NCI-H526 (cell line): ENCODE data around the gene BRPF1.
A peak's percentile ranks its signal among the peaks of the same experiment; 100 is the strongest.

ENCODE experiments used
- DNase-seq, 2 experiments: peaks; one replicate each; lab custom pipeline; 2025; lab: John Stamatoyannopoulos, UW

BRPF1 gene, protein sequence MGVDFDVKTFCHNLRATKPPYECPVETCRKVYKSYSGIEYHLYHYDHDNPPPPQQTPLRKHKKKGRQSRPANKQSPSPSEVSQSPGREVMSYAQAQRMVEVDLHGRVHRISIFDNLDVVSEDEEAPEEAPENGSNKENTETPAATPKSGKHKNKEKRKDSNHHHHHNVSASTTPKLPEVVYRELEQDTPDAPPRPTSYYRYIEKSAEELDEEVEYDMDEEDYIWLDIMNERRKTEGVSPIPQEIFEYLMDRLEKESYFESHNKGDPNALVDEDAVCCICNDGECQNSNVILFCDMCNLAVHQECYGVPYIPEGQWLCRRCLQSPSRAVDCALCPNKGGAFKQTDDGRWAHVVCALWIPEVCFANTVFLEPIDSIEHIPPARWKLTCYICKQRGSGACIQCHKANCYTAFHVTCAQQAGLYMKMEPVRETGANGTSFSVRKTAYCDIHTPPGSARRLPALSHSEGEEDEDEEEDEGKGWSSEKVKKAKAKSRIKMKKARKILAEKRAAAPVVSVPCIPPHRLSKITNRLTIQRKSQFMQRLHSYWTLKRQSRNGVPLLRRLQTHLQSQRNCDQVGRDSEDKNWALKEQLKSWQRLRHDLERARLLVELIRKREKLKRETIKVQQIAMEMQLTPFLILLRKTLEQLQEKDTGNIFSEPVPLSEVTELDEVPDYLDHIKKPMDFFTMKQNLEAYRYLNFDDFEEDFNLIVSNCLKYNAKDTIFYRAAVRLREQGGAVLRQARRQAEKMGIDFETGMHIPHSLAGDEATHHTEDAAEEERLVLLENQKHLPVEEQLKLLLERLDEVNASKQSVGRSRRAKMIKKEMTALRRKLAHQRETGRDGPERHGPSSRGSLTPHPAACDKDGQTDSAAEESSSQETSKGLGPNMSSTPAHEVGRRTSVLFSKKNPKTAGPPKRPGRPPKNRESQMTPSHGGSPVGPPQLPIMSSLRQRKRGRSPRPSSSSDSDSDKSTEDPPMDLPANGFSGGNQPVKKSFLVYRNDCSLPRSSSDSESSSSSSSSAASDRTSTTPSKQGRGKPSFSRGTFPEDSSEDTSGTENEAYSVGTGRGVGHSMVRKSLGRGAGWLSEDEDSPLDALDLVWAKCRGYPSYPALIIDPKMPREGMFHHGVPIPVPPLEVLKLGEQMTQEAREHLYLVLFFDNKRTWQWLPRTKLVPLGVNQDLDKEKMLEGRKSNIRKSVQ (N-terminal part only)

DNA sequence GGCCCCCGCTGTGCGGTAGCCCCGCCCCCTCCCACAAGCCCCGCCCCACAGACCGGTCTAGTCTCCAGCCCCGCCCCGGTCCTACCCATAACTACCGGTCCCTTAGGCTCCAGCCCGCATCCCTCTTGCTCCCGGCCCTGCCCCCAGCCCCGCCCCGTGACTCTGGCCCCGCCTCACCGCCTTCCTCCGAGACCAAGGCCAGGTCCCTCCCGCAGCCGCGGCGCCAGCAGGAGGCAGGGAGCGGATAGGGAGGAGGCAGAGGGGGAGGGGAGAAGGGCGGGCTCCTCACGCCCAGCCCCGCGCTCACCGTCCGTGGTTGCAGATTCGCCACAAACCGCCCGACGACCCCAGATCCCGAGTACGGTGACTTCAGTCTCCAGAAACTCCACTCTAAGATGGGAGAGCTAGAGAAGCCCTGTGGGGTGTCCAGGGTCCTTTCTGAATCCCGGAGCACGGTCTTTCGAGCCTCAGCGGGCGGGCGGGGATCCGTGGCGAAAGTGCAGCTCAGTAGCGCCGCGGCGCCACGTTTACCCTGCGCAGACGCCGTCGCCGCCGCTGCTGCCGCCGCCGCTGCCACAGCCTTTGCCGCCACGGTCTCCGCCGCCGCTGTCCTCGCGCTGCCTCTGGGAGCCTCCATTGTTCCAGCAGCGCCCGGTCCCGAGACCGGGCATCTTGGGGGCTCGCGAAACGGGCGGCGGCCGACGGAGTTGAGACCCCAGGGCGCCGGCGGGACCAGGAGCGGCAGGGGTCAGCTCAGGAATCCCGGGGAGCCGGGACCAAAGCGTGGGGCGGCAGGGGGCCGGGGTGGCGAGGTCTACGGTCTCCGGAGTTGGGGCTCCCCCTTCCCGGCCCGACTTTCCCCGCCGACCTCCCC, at the start of gene BRPF1:
Gene BRPF1, plus strand, starts transcription at position 530 of the 874 bp plus-strand sequence. CDS start 2,406 bp downstream, outside the sequence.
- peak; percentile 95 to 99 for DNase-seq

- no peak for DNase-seq
Observed at GRCh38 chr3:9682096-9682495, 49.4 kb upstream of the BRPF1 start.

GRCh38 chr3:9683426-9683825, 48.1 kb upstream of the BRPF1 start:
- DNase-seq: no peak

GRCh38 chr3:9685216-9686049, 46.1 kb upstream of the BRPF1 start:
- no peak for DNase-seq

DNA sequence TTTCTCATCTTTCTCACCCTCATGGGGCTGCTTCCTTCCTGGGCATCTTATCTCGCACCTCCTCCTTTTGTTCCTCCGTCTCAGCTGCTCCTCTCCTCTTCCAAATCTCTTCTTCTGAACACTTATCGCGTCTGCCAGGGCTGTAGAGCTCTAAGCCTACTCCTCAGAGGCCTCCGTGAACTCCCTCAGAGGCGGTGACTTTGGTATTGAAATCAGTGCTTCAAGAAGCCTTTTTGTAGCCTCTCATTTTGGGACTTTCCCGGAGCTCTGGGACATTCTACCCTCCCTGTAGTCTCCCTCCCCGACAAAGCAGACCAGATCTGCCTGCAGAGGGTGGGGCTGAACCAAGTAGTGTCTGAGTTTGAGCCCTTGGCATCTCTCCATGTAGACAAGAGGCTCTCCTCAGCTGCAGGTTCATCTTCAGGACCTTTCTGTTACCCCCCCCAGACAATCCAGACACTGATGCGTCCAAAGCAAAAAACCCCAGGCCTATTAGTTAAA, 45.4 kb upstream of the BRPF1 start:
- DNase-seq: no peak

- no peak for DNase-seq
Observed at GRCh38 chr3:9686703-9687102, 44.8 kb upstream of the BRPF1 start.

- no peak for DNase-seq
Observed at GRCh38 chr3:9687514-9687913, 44.0 kb upstream of the BRPF1 start.

GRCh38 chr3:9688961-9689360, 42.6 kb upstream of the BRPF1 start:
- no peak for DNase-seq

GRCh38 chr3:9689757-9690156, 41.8 kb upstream of the BRPF1 start:
- no peak for DNase-seq

GRCh38 chr3:9690451-9691450, 40.8 kb upstream of the BRPF1 start:
- no peak for DNase-seq

GRCh38 chr3:9691636-9692035, 39.9 kb upstream of the BRPF1 start:
- no peak for DNase-seq

- DNase-seq: no peak
Observed at GRCh38 chr3:9692416-9692815, 39.1 kb upstream of the BRPF1 start.

DNA sequence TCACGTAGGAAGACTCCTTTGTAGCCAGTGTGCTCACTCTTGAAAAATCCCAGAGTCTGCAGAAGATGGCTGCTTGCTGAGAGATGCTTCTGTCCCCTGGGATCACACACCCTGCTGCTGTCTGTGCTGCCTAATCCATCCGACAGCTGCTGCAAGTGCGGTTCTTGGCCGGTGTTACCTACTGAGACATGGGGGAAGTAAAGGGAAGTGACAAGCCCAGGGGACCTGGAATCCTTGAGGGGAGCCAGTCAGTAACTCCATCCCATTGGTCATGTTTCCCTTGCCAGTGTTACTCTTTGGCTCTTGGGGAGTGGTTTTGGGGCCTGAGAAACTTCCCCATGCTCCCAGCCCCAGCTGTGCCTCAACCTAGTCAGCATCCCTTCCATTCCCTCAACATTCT, 36.2 kb upstream of the BRPF1 start:
- DNase-seq: no peak

DNA sequence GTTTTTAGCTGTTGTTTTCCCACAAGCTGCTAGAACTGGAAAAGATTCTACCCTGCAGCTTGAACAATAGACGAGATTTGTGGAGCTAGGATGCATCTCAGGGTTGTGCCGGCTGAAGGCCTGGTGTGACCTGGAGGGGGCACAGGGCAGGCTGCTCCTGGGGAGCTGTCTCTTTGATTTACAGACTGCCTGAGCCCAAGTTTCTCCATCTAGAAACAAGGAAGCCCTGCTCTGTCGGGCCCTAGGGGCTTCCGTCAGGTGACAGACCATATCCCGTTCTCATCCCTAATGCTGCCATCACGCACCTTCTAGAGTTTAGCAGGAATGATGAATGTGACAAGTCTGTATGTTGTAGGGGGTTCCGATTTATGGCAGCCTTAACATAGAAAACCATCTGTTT, 35.8 kb upstream of the BRPF1 start:
- no peak for DNase-seq

GRCh38 chr3:9696480-9697220, 34.9 kb upstream of the BRPF1 start:
- no peak for DNase-seq

- DNase-seq: no peak
Observed at GRCh38 chr3:9697892-9698291, 33.6 kb upstream of the BRPF1 start.

DNA sequence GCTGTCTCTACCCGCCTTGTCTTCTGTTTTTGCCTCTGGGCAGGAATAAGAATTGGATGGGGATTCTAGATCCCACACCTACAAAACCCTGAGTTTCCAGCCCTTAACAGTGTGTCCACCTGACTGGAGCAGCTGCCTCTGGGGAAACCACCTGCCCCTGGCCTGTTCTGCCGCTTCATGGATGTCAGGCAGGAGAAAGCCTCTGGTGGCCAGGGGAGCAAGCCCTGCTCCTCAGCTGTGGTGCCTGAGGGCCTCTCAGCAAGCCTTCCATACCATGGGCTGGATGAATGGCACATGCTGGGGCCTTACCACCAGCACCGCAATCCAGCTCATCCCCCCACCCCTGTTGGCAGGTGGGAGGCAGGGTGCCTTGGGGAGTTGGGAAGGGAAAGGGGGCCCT, 33.2 kb upstream of the BRPF1 start:
- DNase-seq: no peak

GRCh38 chr3:9700536-9700935, 31.0 kb upstream of the BRPF1 start:
- DNase-seq: no peak
